Stomach (tissue), 9 donors: ENCODE data around the gene CEP41. TPM values are rescaled to one million over a fixed set of nuclear protein-coding genes. Genes with fewer than 3 reads are reported as not detected.
A peak's percentile ranks its signal among the peaks of the same experiment; 100 is the strongest.

Source experiments
- DNase-seq, 2 donors: peaks; one replicate each; pipeline versions ENCODE4 v3.0.0 to v3.0.0-alpha.2; 2013 to 2019
- H3K27ac ChIP-seq, 5 donors: fragments of 200-600 bp in 4 of 5; sonication (generic) in 4 of 5; one replicate each; pipeline ENCODE4 v1.5.1; 2013 to 2019; ENCODE audit warnings: mild to moderate bottlenecking in 1 of 5, moderate library complexity in 1 of 5
- H3K27me3 ChIP-seq, 3 donors: fragments of 200-600 bp; sonication (generic); one replicate each; pipeline ENCODE4 v1.5.1; 2017 to 2019; ENCODE audit warnings: mixed run types in 1 of 3
- H3K36me3 ChIP-seq, 4 donors: fragments of 200-600 bp; sonication (generic); 1 replicate in 3 of 4; 2 replicates in 1 of 4; pipeline ENCODE4 v1.5.1; 2016 to 2019
- H3K4me1 ChIP-seq, 4 donors: fragments of 200-600 bp; sonication (generic); one replicate each; pipeline ENCODE4 v1.5.1; 2016 to 2019
- H3K4me3 ChIP-seq, 4 donors: fragments of 200-600 bp; sonication (generic) in 3 of 4; one replicate each; pipeline ENCODE4 v1.5.1; 2016 to 2019; ENCODE audit warnings: mild to moderate bottlenecking in 1 of 4
- H3K9me3 ChIP-seq, 4 donors: fragments of 200-600 bp; sonication (generic); one replicate each; pipeline ENCODE4 v1.5.1; 2016 to 2019
- CTCF ChIP-seq, 7 experiments: fragments of 450-650 bp in 4 of 7; fragments of 200-600 bp in 3 of 7; sonication (generic) in 3 of 7; IDR thresholded peaks; one replicate each; pipeline ENCODE4 v1.5.1; 2016 to 2019; ENCODE audit warnings: antibody characterized with exemption in 7 of 7, control low read depth in 2 of 7, mild to moderate bottlenecking in 1 of 7
- EP300 ChIP-seq: sonication (generic); formaldehyde crosslinking; IDR thresholded peaks from one replicate; pipeline ENCODE4 v1.6.1; 2017; ENCODE audit warnings: antibody characterized with exemption
- POLR2A ChIP-seq, 4 donors: fragments of 450-650 bp; IDR thresholded peaks; one replicate each; pipeline ENCODE4 v1.6.1; 2016; ENCODE audit warnings: antibody characterized with exemption in 4 of 4, control low read depth in 2 of 4, mild to moderate bottlenecking in 1 of 4, moderate library complexity in 1 of 4
- POLR2AphosphoS5 ChIP-seq, 3 donors: sonication (generic); formaldehyde crosslinking; IDR thresholded peaks; one replicate each; pipeline ENCODE4 v1.6.1; 2016; ENCODE audit warnings: antibody characterized with exemption in 3 of 3
- WGBS, 5 donors: extraction: QIAGEN DNeasy Blood & Tissue Kit in 3 of 5; methylation state at CpG; one replicate each; pipeline versions ENCODE4 v1.1.5 to v1.1.7; 2013 to 2018; 5-methylcytosine and 5-hydroxymethylcytosine counted together
- intact Hi-C: fragments of 100-400 bp; cut with DNase I; formaldehyde crosslinking; loops from one replicate; pipeline ENCODE4 v1.15.1; 2023; ENCODE audit warnings: low total_unique reads
- polyA plus RNA-seq, 3 donors: library from polyadenylated mRNA; stranded (reverse); fragments of 200-250 nt; gene quantifications; one replicate each; pipeline ENCODE4 v1.2.3, GENCODE V29; 2013
- total RNA-seq, 5 donors: library from RNA; depleted of rRNA; stranded (reverse); fragments of >200 nt; gene quantifications; one replicate each; pipeline versions ENCODE4 v1.1.0 to v1.2.3, GENCODE V29; 2014 to 2016
- donor health status: healthy with polysubstance abuse.
- donor health status: Bipolar disorder and iron deficiency.
- donor health status: healthy.

The CEP41 gene
- total and polyA plus RNA-seq, 8 donors: 0.58 to 6.2 (median 3.0) TPM

DNA sequence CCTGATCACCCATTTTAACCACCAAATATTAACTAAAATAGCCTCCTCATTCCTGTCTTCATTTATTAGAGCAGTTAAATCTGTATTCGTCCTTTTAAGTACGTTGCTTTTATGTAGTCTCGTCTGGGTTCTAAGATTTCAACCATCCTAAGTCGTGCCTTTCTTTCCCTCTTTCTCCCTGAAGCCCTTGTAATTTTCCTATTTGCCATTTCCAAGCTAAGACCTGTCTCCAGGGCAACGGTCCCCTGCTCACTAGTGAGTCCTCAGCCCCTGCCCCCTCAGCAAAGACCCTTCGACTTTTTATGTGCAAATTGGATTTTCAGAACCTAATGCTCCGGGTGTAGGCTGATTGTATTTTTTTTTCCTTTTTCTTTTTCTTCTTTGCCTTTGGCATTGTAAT lies 35.0 kb upstream of the CEP41 start:
- TF ChIP-seq POLR2AphosphoS5 (IDR thresholded peaks at IDR 0.05) (no peak), POLR2A (IDR thresholded peaks at IDR 0.05) (no peak), CTCF (IDR thresholded peaks at IDR 0.05) (no peak)
- Histone ChIP-seq H3K27me3 (no peaks in the 10 kb centered on the region), H3K4me1 (no peaks in the 10 kb centered on the region), H3K36me3 (no peaks in the 10 kb centered on the region), H3K4me3 (no peak overlapping the region), H3K9me3 (peaks cover 0 to 13% (median 4%) of the 10 kb centered on the region in 4 donors), H3K27ac (no peak overlapping the region)
- WGBS, 5 donors: 65 to 73% (median 70%) methylated on average over 7 of the region's 7 CpGs
- no peak for DNase-seq
- intact Hi-C loops: no loop called here

DNA sequence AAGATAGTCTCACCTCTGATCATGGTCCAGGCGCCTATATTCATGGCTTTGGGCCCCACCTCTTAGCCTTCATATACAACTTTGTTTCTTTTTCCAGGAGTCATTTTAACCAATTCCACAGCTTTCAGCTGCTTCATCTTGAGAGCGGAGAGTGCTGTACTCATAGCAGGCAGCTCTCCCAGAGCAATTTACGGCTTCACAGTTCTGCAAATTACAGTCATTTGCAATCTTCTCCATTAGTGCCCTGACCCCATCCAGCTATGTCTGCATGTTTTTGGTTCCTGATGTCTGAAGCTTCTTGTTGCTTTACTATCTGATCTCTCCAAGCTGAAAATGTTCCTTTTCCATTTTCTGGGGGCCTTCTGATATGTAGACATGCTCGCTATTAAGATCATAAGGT lies 33.1 kb upstream of the CEP41 start:
- TF ChIP-seq EP300: no peak
- no peak for TF ChIP-seq POLR2A (IDR thresholded peaks at IDR 0.05)
- TF ChIP-seq POLR2AphosphoS5 (IDR thresholded peaks at IDR 0.05): no peak
- no peak for TF ChIP-seq CTCF (IDR thresholded peaks at IDR 0.05)
- Histone ChIP-seq H3K4me1 (no peaks in the 10 kb centered on the region), H3K36me3 (no peaks in the 10 kb centered on the region), H3K9me3 (peaks cover 0 to 13% (median 4%) of the 10 kb centered on the region in 4 donors), H3K4me3 (no peak overlapping the region), H3K27me3 (no peaks in the 10 kb centered on the region), H3K27ac (no peak overlapping the region)
- 78 to 89% (median 86%) methylated on average over 4 of the region's 4 CpGs for WGBS, 5 donors
- intact Hi-C loops: no loop called here
- DNase-seq: peak in 1 of 2 donors; percentile 62

DNA sequence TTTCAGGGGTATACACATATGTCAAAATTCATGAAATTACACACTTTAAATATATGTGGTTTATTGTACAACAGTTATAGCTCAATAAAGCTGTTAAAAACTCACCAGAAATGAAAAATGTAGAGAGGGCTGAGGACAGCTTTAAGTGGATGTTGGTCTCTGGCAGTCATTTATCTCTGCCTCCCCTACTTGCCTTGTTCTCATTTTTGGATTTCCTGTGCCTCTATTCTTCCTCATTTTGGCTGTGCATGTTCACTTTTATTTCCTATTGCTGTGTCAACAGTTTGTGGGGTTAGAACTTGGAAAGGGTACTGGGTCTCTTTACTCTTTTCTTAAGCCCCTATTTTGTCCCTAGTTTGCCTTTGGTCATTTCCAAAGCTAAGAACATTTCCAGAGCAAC lies 32.5 kb upstream of the CEP41 start:
- H3K27ac ChIP-seq: no peak overlapping the region
- intact Hi-C loops: no loop called here
- H3K27me3 ChIP-seq: no peaks in the 10 kb centered on the region
- no peaks in the 10 kb centered on the region for H3K36me3 ChIP-seq
- H3K9me3 ChIP-seq: peaks cover 0 to 11% (median 4%) of the 10 kb centered on the region in 4 donors
- no peak overlapping the region for H3K4me3 ChIP-seq
- TF ChIP-seq CTCF (IDR thresholded peaks at IDR 0.05): no peak
- no peak for TF ChIP-seq POLR2A (IDR thresholded peaks at IDR 0.05)
- TF ChIP-seq POLR2AphosphoS5 (IDR thresholded peaks at IDR 0.05): no peak
- no peak for TF ChIP-seq EP300
- no peak for DNase-seq
- H3K4me1 ChIP-seq: no peaks in the 10 kb centered on the region

- Histone ChIP-seq H3K9me3 (no peaks in the 10 kb centered on the region), H3K4me3 (no peak overlapping the region), H3K27me3 (no peaks in the 10 kb centered on the region), H3K27ac (no peak overlapping the region), H3K4me1 (no peaks in the 10 kb centered on the region), H3K36me3 (no peaks in the 10 kb centered on the region)
- intact Hi-C loops: no loop called here
- TF ChIP-seq EP300 (no peak), POLR2A (IDR thresholded peaks at IDR 0.05) (no peak), CTCF (IDR thresholded peaks at IDR 0.05) (no peak), POLR2AphosphoS5 (IDR thresholded peaks at IDR 0.05) (no peak)
- DNase-seq: no peak
- WGBS, 5 donors: 59 to 84% (median 82%) methylated on average over 2 of the region's 2 CpGs
Observed at GRCh38 chr7:130471974-130472373, 31.2 kb upstream of the CEP41 start.
